NB4 (cell line): ENCODE results near the gene FADD.
"Not testable (repeated sequence)": the region's sequence is repeated elsewhere in the genome, so short reads cannot be mapped to it uniquely, and the experiment has no call there.

ENCODE experiments used
- DNase-seq: peaks from one replicate; pipeline ENCODE4 v3.0.0; 2010; ENCODE audit warnings: low read depth
- H3K4me3 ChIP-seq: one replicate; pipeline ENCODE4 v1.5.1; 2011; ENCODE audit warnings: mild to moderate bottlenecking, low read depth, low read length, moderate library complexity
- CTCF ChIP-seq: IDR thresholded peaks from one replicate; pipeline ENCODE4 v1.5.1; 2012; ENCODE audit warnings: low read depth, low read length
- MYC ChIP-seq: IDR thresholded peaks from 2 replicates; pipeline ENCODE4 v1.6.1; 2011; ENCODE audit warnings: low read depth, low read length
- POLR2A ChIP-seq: IDR thresholded peaks from 2 replicates; pipeline ENCODE4 v1.6.1; 2011; ENCODE audit warnings: mild to moderate bottlenecking; ENCODE audit not compliant: insufficient read length; ENCODE audit errors: extremely low read depth
- TF ChIP-seq, protein P1 (sequence below): IDR thresholded peaks from 2 replicates; pipeline ENCODE4 v1.6.1; 2011; ENCODE audit warnings: low read depth, low read length

The FADD gene

GRCh38 chr11:70194792-70195791 lies 8.0 kb upstream of the FADD start:
- no peak overlapping the region for H3K4me3 ChIP-seq
- TF ChIP-seq POLR2A (no peak), MYC (no peak), CTCF (no peak)
- TF ChIP-seq, protein P1, sequence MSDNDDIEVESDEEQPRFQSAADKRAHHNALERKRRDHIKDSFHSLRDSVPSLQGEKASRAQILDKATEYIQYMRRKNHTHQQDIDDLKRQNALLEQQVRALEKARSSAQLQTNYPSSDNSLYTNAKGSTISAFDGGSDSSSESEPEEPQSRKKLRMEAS = no peak
- no peak for DNase-seq

- TF ChIP-seq CTCF = no peak
- TF ChIP-seq, protein P1 = no peak
- TF ChIP-seq POLR2A = no peak
- no peak for TF ChIP-seq MYC
- H3K4me3 ChIP-seq = no peak overlapping the region
- no peak for DNase-seq
Measured at GRCh38 chr11:70200212-70200844, 2.8 kb upstream of the FADD start.

GRCh38 chr11:70201047-70201446 lies 2.0 kb upstream of the FADD start:
- H3K4me3 ChIP-seq, DNase-seq: not testable (repeated sequence)

GRCh38 chr11:70201882-70202861 lies 924 bp upstream of the FADD start:
- H3K4me3 ChIP-seq = peak overlapping the region; percentile 99
- TF ChIP-seq CTCF (no peak), POLR2A (no peak), MYC (no peak)
- TF ChIP-seq, protein P1 = no peak; the same call in 1 of the 2 replicates

GRCh38 chr11:70203751-70204465 lies 812 bp downstream of the FADD start:
- 0 out of 2 replicates have a peak, but pooled peaks have one; percentile 19 for TF ChIP-seq MYC
- TF ChIP-seq, protein P1 = no peak
- H3K4me3 ChIP-seq = peak overlapping the region; percentile 99
- peak; percentile 91 for DNase-seq

More at GRCh38 chr11:70201882-70202861, 924 bp upstream of the FADD start:
- peak; percentile 86 for DNase-seq

- TF ChIP-seq CTCF (no peak), POLR2A (no peak), MYC (no peak)
- TF ChIP-seq, protein P1 = no peak
- no peak for DNase-seq
- H3K4me3 ChIP-seq = peak overlapping the region; percentile 99
Measured at GRCh38 chr11:70204466-70204799, 1.3 kb downstream of the FADD start.
